ENCODE results near the gene CEBPE.

Gene CEBPE

GRCh38 chr14:23101986-23102625, 16.9 kb downstream of the CEBPE start:
- Histone ChIP-seq H3K4me2 (ENCODE audit: low read depth, low read length, poor library complexity, severe bottlenecking) (no peak overlapping the region), H3K27ac (ENCODE audit: low read depth, low read length) (no peak overlapping the region), H3K36me3 (ENCODE audit: low read length) (no peaks in the 10 kb centered on the region), H3K9ac (ENCODE audit: low read length) (no peak overlapping the region), H4K20me1 (ENCODE audit: low read depth, low read length) (no peaks in the 10 kb centered on the region), H3K9me3 (ENCODE audit: insufficient read depth, low read length) (no peaks in the 10 kb centered on the region), H2AFZ (ENCODE audit: low read depth, low read length, severe bottlenecking) (no peak overlapping the region), H3K79me2 (ENCODE audit: insufficient read depth, low read length) (no peaks in the 10 kb centered on the region; the same call in 1 of the 2 replicates), H3K27me3 (ENCODE audit: low read length) (no peaks in the 10 kb centered on the region), H3F3A (ENCODE audit: insufficient read depth) (no peaks in the 10 kb centered on the region), H3K4me3 (ENCODE audit: insufficient read depth, low read length, poor library complexity, severe bottlenecking) (no peak overlapping the region), H3K9me2 (replicated peaks; ENCODE audit: insufficient read depth, low read length) (no peaks in the 10 kb centered on the region)
- TF ChIP-seq EZH2phosphoT487 (conservative IDR thresholded peaks at IDR 0.05; ENCODE audit: low read length), result no peak
- TF ChIP-seq, protein P1, sequence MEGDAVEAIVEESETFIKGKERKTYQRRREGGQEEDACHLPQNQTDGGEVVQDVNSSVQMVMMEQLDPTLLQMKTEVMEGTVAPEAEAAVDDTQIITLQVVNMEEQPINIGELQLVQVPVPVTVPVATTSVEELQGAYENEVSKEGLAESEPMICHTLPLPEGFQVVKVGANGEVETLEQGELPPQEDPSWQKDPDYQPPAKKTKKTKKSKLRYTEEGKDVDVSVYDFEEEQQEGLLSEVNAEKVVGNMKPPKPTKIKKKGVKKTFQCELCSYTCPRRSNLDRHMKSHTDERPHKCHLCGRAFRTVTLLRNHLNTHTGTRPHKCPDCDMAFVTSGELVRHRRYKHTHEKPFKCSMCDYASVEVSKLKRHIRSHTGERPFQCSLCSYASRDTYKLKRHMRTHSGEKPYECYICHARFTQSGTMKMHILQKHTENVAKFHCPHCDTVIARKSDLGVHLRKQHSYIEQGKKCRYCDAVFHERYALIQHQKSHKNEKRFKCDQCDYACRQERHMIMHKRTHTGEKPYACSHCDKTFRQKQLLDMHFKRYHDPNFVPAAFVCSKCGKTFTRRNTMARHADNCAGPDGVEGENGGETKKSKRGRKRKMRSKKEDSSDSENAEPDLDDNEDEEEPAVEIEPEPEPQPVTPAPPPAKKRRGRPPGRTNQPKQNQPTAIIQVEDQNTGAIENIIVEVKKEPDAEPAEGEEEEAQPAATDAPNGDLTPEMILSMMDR (IDR thresholded peaks at IDR 0.05; ENCODE audit: insufficient read depth, low read length, poor library complexity, severe bottlenecking), result no peak

GRCh38 chr14:23101213-23101970, 17.7 kb downstream of the CEBPE start:
- H3K9ac ChIP-seq (ENCODE audit: low read length), result no peak overlapping the region

DNA sequence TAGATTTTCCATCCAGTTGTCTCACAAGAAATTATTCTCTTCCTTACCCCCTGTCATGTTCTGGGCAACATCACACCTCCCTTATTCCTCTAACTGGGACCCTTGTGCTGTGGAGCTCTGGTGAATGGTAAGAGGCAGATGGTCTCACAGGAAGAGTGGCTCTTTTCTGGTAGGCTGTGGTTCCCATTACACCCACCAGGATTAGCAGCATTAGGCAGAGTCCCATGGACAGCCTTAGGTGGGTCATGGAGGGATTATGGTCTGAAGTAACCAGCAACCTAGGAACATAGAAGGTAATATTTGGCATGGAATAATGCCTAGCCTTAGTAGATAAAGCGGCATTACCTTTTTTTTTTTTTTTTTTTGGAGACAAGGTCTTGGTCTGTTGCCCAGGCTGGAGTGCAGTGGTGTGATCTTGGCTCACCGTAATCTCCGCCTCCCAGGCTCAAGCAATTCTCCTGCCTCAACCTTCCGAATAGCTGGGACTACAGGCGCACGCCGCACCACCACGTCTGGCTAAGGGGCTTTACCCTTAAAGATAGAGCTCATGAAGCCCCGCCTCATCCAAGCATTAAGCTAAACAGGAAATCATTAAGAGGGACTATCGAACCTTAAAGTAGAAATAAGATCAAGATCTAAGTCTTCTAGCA, 19.7 kb downstream of the CEBPE start:
- Histone ChIP-seq H3F3A (ENCODE audit: insufficient read depth) (no peaks in the 10 kb centered on the region), H3K9me3 (ENCODE audit: insufficient read depth, low read length) (no peaks in the 10 kb centered on the region), H3K27me3 (ENCODE audit: low read length) (no peaks in the 10 kb centered on the region), H2AFZ (ENCODE audit: low read depth, low read length, severe bottlenecking) (no peak overlapping the region), H4K20me1 (ENCODE audit: low read depth, low read length) (no peaks in the 10 kb centered on the region), H3K9ac (ENCODE audit: low read length) (no peak overlapping the region), H3K27ac (ENCODE audit: low read depth, low read length) (no peak overlapping the region), H3K36me3 (ENCODE audit: low read length) (no peaks in the 10 kb centered on the region), H3K79me2 (ENCODE audit: insufficient read depth, low read length) (peaks cover 19% of the 10 kb centered on the region), H3K4me2 (ENCODE audit: low read depth, low read length, poor library complexity, severe bottlenecking) (no peak overlapping the region), H3K9me2 (replicated peaks; ENCODE audit: insufficient read depth, low read length) (no peaks in the 10 kb centered on the region), H3K4me3 (ENCODE audit: insufficient read depth, low read length, poor library complexity, severe bottlenecking) (no peak overlapping the region)
- TF ChIP-seq, protein P1 (IDR thresholded peaks at IDR 0.05; ENCODE audit: insufficient read depth, low read length, poor library complexity, severe bottlenecking), result no peak
- no peak for TF ChIP-seq EZH2phosphoT487 (conservative IDR thresholded peaks at IDR 0.05; ENCODE audit: low read length)

More at GRCh38 chr14:23101213-23101970, 17.7 kb downstream of the CEBPE start:
- Histone ChIP-seq H3K4me2 (ENCODE audit: low read depth, low read length, poor library complexity, severe bottlenecking) (no peak overlapping the region), H3K9me2 (replicated peaks; ENCODE audit: insufficient read depth, low read length) (no peaks in the 10 kb centered on the region), H4K20me1 (ENCODE audit: low read depth, low read length) (no peaks in the 10 kb centered on the region), H3F3A (ENCODE audit: insufficient read depth) (no peaks in the 10 kb centered on the region), H3K27ac (ENCODE audit: low read depth, low read length) (no peak overlapping the region), H3K27me3 (ENCODE audit: low read length) (no peaks in the 10 kb centered on the region), H2AFZ (ENCODE audit: low read depth, low read length, severe bottlenecking) (no peak overlapping the region), H3K79me2 (ENCODE audit: insufficient read depth, low read length) (peaks cover 7% of the 10 kb centered on the region; the same call in 1 of the 2 replicates), H3K4me3 (ENCODE audit: insufficient read depth, low read length, poor library complexity, severe bottlenecking) (no peak overlapping the region), H3K9me3 (ENCODE audit: insufficient read depth, low read length) (no peaks in the 10 kb centered on the region), H3K36me3 (ENCODE audit: low read length) (no peaks in the 10 kb centered on the region)
- TF ChIP-seq EZH2phosphoT487 (conservative IDR thresholded peaks at IDR 0.05; ENCODE audit: low read length), result no peak
- TF ChIP-seq, protein P1 (IDR thresholded peaks at IDR 0.05; ENCODE audit: insufficient read depth, low read length, poor library complexity, severe bottlenecking), result no peak

All from SU-DHL-6 (cell line).